Pancreas (tissue), 10 donors: ENCODE data around the gene WWP2. TPM values are rescaled to one million over a fixed set of nuclear protein-coding genes. Genes with fewer than 3 reads are reported as not detected.

Experiments
- ATAC-seq, 4 donors: fragments of 200-7000 bp; cut with Tn5 transposase; one replicate each; pipeline versions ENCODE4 v1.8.0 to v1.9.1; 2020; ENCODE audit warnings: mild to moderate bottlenecking in 4 of 4, moderate library complexity in 4 of 4
- DNase-seq, 6 donors: peaks; one replicate each; pipeline ENCODE4 v3.0.0-alpha.2; 2020
- FAIRE-seq: peaks from 2 replicates; lab custom pipeline; 2012; peaks lifted over from hg19 to GRCh38; lab: Jason Lieb, UNC
- H3K27ac ChIP-seq, 4 donors: fragments of 200-600 bp; sonication (generic); 1 replicate in 3 of 4; 2 replicates in 1 of 4; pipeline versions ENCODE4 v1.5.0 to v1.8.0; 2020
- H3K27me3 ChIP-seq, 4 donors: fragments of 200-600 bp; one replicate each; pipeline ENCODE4 v1.8.0; 2021
- H3K36me3 ChIP-seq, 3 donors: fragments of 200-600 bp; sonication (generic) in 1 of 3; one replicate each; pipeline versions ENCODE4 v1.5.0 to v1.8.0; 2020 to 2021
- H3K4me1 ChIP-seq, 3 donors: fragments of 200-600 bp; one replicate each; pipeline ENCODE4 v1.8.0; 2021
- H3K4me3 ChIP-seq, 4 donors: fragments of 200-600 bp; sonication (generic) in 2 of 4; one replicate each; pipeline versions ENCODE4 v1.5.0 to v1.8.0; 2020 to 2021
- H3K9me3 ChIP-seq, 4 donors: fragments of 200-600 bp; one replicate each; pipeline ENCODE4 v1.8.0; 2021
- WGBS, 2 donors: extraction: QIAGEN DNeasy Blood & Tissue Kit; methylation state at CpG; one replicate each; pipeline ENCODE4 v1.1.7; 2013; 5-methylcytosine and 5-hydroxymethylcytosine counted together
- intact Hi-C, 3 donors: fragments of 100-400 bp; cut with DNase I; formaldehyde crosslinking; loops; one replicate each; pipeline versions ENCODE4 v1.11.1 to v1.14.2; 2022
- polyA plus RNA-seq, 2 donors: library from polyadenylated mRNA; stranded (reverse); fragments of 200-250 nt; gene quantifications; one replicate each; pipeline ENCODE4 v1.2.3, GENCODE V29; 2013
- total RNA-seq, 6 donors: library from RNA; stranded (reverse); fragmentation: NEBNext Ultra II Directional in 4 of 6; extraction: Animal tissue kit (Norgen Biotek cat#: 25700) in 4 of 6; gene quantifications; one replicate each; pipeline versions ENCODE4 v1.2.1 to v1.2.4, GENCODE V29; 2021 to 2023
- TF ChIP-seq, protein P1 (sequence below), 4 donors: fragments of 200-600 bp; sonication (generic) in 3 of 4; IDR thresholded peaks; one replicate each; pipeline versions ENCODE4 v1.5.0 to v1.8.0; 2021; ENCODE audit warnings: antibody characterized with exemption in 4 of 4
- donor health status: healthy with polysubstance abuse.
- donor health status: DM: no; HTN: no; CAD: no; lungs with moderate emphysema.
- donor health status: DM: no; HTN: no; CAD: no.
- donor health status: control.
- donor health status: control.
- donor health status: Bipolar disorder and iron deficiency.
- donor health status: DM: yes; HTN: yes; CAD: no.
- donor health status: DM: no; HTN: no; CAD: no.
- donor health status: DM: no; HTN: no; CAD: no.
- donor health status: DM: yes; HTN: yes; CAD: no.

WWP2 gene
- total and polyA plus RNA-seq, 8 donors: 27.4 to 50.4 (median 35.4) TPM

DNA sequence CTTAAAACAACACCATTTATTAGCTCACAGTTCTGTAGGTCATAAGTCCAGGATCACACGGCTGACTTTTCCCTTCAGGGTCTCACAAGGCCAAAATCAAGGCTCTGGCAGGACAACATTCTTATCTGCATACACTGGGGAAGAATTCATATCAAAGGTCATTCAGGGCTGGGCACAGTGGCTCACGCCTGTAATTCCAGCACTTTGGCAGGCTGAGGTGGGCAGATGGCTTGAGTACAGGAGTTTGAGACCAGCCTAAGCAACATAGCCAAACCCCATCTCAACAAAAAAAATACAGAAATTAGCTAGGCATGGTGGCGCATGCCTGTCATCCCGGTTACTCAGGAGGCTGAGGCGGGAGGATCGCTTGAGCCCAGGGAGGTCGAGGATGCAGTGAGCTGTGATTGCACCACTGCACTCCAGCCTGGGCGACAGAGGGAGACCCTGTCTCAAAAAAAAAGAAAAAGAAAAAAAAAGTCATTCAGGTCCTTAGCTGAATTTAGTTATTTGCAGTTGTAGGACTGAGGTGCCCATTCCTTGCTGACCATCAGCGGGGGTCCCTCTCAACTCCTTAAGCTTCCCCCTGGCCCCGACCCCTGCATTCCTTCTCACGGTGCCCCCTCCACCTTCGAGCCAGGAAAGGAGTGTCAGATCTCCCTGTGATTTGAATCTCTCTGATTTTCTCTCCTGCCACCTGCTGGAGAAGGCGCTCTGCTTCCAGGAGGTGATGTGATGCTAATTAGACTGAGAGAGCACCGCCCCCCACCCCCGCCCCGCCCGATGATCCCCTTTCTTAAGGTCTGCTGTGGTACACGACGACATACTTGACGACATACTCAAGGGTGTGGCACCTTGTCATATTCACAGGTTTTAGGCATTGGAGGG, 97.2 kb downstream of the WWP2 start:
- FAIRE-seq (no peak), DNase-seq (peak in 5 of 6 donors; percentile 43 to 77 (median 61)), ATAC-seq (peak; percentile 62 to 77 (median 70))
- intact Hi-C loops: loop anchor here in 1 of 3 donors (10.0 kb wide), 1 partner anchor 55 kb away; no protein-coding TSS in a partner anchor
- no peaks in the 10 kb centered on the region for H3K27me3 ChIP-seq
- H3K4me3 ChIP-seq: no peak overlapping the region
- peaks cover 30 to 35% (median 31%) of the 10 kb centered on the region in 3 donors for H3K4me1 ChIP-seq
- WGBS, 2 donors: 24 to 26% methylated on average over 20 of the region's 20 CpGs
- TF ChIP-seq, protein P1, sequence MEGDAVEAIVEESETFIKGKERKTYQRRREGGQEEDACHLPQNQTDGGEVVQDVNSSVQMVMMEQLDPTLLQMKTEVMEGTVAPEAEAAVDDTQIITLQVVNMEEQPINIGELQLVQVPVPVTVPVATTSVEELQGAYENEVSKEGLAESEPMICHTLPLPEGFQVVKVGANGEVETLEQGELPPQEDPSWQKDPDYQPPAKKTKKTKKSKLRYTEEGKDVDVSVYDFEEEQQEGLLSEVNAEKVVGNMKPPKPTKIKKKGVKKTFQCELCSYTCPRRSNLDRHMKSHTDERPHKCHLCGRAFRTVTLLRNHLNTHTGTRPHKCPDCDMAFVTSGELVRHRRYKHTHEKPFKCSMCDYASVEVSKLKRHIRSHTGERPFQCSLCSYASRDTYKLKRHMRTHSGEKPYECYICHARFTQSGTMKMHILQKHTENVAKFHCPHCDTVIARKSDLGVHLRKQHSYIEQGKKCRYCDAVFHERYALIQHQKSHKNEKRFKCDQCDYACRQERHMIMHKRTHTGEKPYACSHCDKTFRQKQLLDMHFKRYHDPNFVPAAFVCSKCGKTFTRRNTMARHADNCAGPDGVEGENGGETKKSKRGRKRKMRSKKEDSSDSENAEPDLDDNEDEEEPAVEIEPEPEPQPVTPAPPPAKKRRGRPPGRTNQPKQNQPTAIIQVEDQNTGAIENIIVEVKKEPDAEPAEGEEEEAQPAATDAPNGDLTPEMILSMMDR (IDR thresholded peaks at IDR 0.05): peak in 1 of 4 donors; percentile 26
- H3K9me3 ChIP-seq: no peaks in the 10 kb centered on the region
- H3K36me3 ChIP-seq: no peaks in the 10 kb centered on the region
- H3K27ac ChIP-seq: peak overlapping the region in 3 of 4 donors; percentile 6 to 84 (median 83)

DNA sequence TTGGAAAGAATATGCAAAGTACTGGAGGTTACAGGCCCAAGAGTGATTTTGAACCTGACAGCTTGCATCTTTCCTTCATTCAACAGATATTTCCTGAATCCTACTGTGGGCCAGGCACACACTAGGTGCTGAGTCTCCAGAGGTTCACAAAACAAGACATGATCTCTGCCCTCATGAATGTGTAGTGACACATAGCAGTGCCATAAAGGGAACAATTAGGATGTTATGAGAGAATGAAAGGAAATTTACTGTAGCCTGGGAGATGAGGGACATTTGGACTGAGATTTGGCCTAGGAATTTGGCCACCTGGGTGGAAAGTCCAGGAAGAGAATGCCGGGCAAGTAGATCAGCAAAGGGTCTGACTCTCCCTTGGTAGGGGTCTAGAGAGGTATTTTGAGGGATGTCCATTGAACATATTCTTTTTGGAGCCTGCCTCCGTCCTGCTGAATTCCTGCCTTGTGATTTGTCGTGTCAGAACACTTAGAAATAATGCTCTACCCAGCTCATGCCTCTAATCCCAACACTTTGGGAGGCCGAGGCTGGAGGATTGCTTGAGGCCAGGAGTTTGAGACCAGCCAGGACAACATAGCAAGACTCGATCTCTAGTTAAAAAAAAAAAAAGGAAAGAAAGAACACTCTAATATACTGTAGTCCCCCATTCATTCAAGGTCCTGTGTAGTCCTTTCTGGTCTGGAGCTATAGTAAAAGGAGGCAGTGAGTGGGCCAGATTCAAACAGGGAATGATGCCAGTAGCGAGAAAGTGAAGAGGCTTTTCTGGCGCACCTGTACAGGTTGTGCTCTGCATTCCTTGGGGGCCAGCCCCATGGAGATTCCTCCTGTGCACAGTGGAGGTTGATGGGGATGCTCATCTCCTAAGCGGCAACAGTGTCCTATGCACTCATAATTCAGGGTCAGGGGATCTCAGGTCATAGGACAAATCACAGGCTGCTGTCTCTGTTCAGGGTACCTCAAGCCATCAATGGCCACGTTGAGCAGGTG, 98.4 kb downstream of the WWP2 start:
- no peak for FAIRE-seq
- TF ChIP-seq, protein P1 (IDR thresholded peaks at IDR 0.05): no peak
- no peak for DNase-seq
- Histone ChIP-seq H3K9me3 (no peaks in the 10 kb centered on the region), H3K27me3 (no peaks in the 10 kb centered on the region), H3K36me3 (no peaks in the 10 kb centered on the region), H3K4me1 (peaks cover 30 to 35% (median 31%) of the 10 kb centered on the region in 3 donors), H3K27ac (peak overlapping the region; percentile 47 to 85 (median 68)), H3K4me3 (no peak overlapping the region)
- intact Hi-C loops: no loop called here
- 83 to 85% methylated on average over 9 of the region's 9 CpGs for WGBS, 2 donors
- ATAC-seq: no peak

DNA sequence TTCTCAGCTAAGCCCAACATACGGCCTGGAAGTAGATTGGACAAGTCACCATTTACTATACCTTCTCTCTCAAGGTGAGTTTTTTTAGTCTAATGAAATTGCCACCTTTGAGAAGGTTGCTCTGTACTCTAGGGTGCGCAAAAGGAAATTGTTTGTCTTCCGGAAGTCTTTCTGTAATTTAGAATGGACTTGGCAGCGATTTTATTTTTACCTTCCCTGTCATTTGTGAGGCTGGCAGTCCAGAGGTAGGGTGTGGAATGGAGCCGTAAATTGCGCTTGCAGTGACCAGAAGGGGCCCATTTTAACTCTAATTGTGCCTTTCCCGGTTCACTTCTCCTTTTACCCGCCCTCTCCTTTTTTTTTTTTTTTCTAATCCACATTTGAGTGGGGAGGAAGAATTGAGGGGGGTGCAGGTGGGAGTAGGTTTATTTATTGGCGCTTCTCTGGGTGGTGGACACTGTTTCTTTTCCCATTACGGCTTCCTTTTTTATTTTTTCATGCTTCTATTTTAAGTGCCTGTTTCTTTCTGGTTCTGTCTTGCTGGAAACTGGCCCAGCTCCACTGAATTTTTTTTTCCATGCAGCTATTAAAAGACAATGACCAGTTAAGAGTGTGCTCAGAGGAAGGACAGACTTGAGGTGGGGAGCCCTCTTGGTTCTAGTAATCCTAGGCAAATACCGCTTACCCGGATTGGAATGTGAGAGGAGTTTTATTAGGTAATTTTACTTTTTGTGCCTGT, 99.3 kb downstream of the WWP2 start:
- DNase-seq (peak in 2 of 6 donors; percentile 35 to 60), ATAC-seq (peak; percentile 41 to 70 (median 52)), FAIRE-seq (peak; percentile 64)
- Histone ChIP-seq H3K27ac (peak overlapping the region; percentile 47 to 85 (median 68)), H3K36me3 (no peaks in the 10 kb centered on the region), H3K4me3 (no peak overlapping the region), H3K27me3 (no peaks in the 10 kb centered on the region), H3K4me1 (peaks cover 30 to 35% (median 31%) of the 10 kb centered on the region in 3 donors), H3K9me3 (no peaks in the 10 kb centered on the region)
- TF ChIP-seq, protein P1 (IDR thresholded peaks at IDR 0.05): no peak
- 8 to 9% methylated on average over 12 of the region's 12 CpGs for WGBS, 2 donors
- intact Hi-C loops: no loop called here
